Activated CD4-positive, CD25-positive, alpha-beta regulatory T cell (primary cell): ENCODE data around the gene GNB2.
A peak's percentile ranks its signal among the peaks of the same experiment; 100 is the strongest.
"Not testable (repeated sequence)": the region's sequence is repeated elsewhere in the genome, so short reads cannot be mapped to it uniquely, and the experiment has no call there.

Experiments used
- DNase-seq, 4 experiments: peaks; one replicate each; lab custom pipeline; 2025; lab: John Stamatoyannopoulos, UW

Gene GNB2

DNA sequence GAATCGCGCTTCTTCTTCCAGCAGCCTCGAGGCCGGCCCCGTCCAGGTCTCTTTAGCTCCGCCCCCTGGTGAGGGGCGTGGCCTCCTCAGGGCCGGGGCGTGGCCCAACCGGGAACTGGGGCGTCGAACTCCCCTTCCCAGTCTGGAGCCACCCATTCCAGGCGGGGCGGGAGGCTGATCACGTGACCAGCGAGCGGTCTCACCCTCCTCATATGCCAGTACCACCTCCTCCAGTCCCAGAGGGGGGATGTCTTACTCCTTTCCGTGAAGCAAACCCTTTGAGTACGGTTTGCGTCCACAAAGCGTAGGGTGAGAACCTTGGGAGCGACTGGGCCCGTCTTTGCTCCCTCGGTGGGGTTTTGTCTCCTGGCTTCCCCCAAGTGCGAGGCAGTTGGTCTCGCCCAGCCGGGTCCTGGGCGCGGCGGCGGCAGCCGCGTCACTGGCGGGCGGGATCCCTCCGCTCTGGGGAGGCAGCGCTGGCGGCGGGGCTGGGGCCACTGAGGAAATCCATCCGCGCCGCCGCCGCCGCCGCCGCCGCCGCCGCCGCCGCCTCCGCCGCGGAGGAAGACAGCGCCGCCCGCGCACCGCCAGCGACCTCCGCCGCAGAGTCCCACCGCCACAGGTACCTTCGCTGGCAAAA is at the start of gene GNB2:
GNB2 (plus strand) TSS at position 439 of the 640 bp plus-strand sequence. CDS start 2,526 bp downstream, outside the sequence.
- DNase-seq: peak; percentile 95 to 99 (median 97)

DNA sequence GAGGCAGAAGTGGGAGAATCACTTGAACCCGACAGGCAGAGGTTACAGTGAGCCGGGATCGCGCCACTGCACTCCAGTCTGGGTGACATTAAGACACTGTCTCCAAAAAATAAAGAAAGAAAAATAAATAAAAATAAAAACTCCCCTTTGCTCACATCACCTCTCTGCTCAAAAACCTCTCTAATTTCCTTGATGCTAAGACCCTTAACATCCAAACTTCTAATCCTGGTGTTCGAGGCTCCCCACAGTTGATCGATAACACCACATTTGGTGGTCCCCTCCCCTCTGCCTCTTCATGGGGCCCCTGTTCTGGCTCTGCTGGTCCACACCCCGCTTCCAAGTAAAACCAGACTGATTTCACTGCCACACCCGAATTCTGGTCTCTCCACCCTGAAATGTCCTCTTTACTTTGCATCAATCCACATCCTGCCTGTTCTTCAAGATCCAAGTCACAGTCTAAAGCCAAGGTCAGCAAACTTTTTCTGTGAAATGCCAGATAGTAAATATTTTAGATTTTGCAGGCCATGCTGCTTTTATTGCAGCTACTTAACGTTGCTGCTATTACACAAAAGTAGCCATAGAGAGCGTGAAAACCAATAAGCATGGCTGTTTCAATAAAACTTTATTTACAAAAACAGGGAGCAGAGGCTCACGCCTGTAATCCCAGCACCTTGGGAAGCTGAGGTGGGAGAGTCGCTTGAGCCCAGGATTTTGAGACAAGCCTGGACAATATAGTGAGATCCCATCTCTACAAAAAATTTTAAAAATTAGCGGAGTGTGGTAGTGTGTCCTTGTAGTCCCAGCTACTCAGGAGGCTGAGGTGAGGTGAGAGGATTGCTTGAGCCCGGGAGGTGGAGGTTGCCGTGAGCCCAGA is 49.4 kb upstream of the GNB2 start:
- DNase-seq: no peak

DNA sequence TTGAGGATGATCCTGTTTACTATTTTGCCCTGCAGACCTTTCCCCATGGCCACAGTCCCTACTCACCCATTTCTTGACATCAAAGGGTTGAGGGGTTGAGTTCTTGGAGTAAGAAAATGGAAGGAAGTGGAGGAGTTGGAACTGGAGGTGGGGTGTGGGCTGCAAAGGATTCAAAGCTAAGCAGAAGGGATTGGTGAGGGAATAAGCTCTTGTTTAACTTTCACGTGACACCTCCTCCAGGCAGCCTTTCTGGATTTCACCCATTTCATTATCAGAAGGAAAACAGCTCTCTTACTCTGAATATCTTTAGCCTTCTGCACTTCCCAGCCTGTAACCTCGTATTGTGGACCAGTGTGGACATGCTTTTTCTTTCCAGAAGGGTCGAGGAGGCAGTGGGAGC is 47.5 kb upstream of the GNB2 start:
- no peak for DNase-seq

DNA sequence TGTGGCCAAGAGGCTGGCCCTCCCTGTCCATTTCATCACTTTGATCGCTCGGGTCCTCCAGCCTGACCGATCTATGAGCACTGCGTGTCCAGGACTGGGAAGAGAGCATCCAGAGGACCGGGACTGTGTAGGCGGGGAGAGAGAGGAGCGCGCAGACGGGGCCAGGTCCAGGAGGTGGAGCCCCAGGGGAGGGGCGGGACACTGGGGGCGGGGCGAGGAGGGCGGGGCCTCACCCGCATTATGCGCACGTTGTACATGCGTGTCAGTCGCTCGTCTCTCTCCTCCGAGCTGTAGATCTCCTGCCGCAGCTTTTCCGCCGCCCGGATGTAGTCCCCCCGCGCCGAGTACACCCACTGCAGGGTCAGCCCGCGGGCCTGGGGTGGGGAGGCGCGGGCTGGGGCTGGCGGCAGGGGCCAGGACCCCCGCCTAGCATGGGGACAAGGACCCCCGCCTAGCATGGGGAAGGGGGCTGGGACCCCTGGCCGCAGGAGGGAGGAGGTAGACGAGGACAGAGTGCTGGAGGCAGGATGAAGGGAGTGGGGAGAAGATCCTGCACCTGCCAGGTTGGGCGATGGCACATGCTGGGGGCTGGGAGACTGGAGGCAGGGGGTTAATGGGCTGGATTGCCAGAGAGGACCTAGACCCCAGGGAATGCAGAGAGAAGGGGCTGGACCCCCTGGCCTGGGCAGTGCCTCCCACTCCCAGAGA is 46.9 kb upstream of the GNB2 start:
- DNase-seq: peak; percentile 75 to 84 (median 82)

DNA sequence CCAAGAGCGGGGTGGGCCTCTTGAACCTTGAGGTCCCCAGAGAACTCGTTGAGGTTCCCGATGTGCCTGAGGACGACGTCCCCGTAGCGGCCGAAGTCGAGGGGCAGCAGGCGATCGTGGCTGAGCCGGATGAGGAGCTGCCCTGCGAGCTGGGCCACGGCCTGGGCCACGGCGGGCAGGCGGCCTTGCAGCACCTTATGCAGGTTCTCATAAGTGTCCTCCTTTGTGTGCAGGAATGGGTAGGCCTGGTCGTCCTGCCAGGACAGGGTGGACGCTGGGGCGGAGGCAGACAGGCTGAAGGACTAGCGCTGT is 46.3 kb upstream of the GNB2 start:
- no peak for DNase-seq

DNA sequence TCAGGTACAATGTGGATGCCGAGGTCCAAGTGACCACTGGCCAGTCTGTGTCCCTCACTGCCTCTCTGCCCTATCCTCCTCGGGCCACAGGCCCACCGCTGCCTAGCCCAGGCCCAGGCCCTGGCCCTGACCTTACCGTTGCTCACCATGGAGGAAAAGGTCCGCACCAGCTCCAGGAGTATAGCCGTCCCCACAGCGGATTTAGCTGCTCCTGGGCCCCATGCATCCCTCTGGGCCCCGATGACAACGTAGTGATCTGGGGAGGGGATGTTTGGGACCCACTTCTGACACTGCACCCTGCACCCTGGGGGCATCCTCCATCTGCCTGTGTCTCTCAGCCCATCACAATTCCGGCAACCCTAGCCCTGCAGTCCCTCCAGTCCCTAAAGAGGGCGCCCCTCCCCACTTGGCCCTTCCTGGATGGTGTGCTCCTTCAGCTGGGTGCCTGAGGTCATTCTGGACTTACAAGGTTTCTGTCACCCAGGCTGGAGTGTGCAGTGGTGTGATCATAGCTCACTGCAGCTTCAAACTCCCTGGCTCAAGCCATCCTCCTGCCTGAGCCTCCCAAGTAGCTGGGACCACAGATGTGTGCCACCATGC is 44.3 kb upstream of the GNB2 start:
- DNase-seq: no peak

DNA sequence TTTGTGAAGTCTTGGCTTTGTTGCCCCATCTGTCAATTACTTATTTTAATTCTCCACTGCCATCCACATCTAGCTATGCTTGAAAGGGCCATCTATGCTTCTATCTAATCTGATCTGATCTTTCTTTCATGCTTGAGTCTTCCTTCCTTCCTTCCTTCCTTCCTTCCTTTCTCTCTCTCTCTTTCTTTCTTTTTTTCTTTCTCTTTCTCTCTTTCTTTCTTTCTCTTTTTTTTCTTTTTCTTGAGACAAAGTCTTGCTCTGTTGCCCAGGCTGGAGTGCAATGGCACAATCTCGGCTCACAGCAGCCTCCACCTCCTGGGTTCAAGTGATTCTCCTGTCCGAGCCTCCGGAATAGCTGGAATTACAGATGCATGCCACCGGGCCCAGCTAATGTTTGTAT is 43.5 kb upstream of the GNB2 start:
- DNase-seq: no peak

DNA sequence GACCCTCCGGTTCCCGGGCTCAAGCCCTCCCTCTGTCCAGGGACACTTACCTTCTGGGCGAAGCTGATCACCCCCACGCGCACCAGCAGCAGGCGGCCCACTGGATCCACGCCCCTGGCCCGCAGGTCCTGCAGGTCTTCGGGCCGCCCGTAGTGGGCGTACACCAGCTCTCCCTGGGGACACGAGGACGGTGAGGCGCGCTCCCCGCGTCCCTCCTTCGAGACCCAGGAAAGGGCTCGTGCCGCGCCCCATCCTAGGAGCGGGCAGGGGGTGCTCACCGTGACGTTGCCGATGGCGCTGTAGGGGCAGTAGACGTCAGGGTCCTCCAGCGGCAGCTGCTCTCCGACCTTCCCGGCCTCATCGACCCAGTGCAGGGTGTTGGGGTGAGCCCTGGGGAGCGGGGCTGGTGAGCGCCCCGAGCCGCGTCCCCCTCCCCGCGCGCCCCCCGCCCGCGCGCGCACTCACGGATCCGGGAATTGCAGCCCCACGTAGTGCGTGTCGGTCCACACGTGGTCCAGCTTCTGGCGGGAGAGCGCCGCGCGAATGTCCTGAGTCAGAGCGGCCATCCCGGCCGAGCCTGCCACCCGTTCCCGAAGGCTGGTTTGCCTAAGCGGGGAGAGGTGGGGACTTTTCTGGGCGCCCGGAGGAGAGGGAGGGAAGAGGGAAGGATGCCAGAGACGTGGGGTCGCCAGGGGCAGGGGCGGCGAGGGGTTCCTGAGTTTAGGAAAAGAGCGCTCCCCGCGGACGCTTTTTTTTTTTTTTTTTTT is 40.4 kb upstream of the GNB2 start:
- peak; percentile 26 to 46 (median 38) for DNase-seq

DNA sequence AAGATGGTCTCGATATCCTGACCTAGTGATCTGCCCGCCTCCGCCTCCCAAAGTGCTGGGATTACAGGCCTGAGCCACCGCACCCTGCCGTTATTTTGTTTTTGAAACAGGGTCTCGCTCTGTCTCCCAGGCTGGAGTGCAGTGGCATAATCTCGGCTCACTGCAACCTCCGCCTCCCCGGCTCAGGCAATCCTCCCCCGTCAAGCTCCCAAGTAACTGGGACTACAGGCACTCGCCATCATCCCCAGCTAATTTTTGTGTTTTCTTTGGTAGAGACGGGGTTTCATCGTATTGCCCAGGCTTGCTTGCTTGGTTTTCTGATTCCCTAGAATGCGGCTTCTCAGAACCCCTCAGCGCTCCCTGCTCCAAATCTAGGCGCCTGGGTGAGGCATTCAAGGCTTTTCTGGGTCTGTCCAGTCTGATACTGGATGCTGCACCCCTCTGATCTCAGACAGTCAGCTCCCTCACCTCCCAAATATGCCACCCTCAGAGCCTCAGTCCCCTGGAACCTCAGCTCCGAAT is 33.5 kb upstream of the GNB2 start:
- DNase-seq: no peak

DNA sequence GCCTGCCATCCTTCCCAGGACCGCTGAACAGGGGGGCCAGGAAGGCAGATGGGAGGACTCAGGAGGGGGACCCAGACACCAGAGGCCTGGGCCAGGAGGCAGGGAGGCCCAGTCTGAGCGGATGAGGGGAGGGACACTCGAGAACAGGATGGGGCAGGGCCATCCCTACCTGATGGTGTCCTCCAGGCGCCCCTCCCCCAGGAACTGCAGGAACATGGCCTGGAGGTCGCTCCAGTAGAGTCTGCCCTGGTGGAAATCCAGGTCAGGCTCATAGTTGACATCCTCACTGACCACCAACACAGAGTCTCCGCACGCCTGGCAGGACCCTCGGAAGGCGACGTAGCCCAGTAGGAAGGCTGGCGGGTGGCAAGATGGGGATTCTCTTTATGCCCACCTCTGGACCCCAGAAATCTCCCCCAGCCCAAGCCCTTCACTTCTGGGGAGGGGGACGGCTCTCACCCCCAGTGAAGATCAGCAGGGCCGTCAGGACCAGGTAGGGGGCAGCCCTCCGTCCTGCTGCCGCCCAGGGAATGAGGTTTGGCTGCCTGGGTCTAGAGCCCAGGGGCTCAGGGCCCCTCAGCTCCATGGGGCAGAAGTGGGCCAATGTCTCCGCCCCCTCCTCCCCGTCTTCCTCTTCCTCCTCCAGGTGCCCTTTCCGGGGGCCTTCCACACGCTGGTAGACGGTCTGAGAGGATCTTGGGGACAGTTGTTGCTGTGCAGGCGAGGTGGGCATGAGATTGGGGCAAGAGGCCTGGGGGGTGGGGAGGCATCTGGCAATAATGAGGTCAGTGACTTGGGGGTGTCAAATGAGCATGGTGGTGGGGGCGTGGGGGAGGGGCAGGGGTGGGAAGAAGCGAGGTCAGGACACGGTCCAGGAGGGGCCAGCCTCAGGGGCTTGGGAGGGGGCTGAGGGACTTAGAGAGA is 32.8 kb upstream of the GNB2 start:
- no peak for DNase-seq

DNA sequence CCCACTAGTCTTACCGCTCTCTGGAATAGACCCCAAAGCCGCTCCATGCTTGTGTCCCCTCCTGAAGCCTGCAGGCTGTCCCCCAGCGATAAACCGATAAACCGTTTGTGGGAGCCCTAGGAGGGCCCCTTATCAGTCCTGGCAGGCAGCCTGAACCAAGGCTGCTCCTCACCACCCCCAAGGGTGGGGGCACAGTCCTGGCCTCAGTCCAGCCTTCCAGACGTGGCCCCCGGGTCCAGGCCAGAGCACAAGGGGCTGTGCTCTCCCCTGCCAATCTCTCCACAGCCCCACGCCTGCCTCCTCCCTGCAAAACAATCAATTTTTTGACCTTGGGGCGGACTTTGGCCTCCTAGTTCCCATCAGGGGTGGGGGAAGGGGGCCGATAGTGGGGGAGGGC is 32.1 kb upstream of the GNB2 start, which contains the start of gene TFR2:
TFR2 (minus strand) TSS at position 90 of the 397 bp plus-strand sequence; CDS start at position 47, 43 bp downstream.
- DNase-seq: no peak

DNA sequence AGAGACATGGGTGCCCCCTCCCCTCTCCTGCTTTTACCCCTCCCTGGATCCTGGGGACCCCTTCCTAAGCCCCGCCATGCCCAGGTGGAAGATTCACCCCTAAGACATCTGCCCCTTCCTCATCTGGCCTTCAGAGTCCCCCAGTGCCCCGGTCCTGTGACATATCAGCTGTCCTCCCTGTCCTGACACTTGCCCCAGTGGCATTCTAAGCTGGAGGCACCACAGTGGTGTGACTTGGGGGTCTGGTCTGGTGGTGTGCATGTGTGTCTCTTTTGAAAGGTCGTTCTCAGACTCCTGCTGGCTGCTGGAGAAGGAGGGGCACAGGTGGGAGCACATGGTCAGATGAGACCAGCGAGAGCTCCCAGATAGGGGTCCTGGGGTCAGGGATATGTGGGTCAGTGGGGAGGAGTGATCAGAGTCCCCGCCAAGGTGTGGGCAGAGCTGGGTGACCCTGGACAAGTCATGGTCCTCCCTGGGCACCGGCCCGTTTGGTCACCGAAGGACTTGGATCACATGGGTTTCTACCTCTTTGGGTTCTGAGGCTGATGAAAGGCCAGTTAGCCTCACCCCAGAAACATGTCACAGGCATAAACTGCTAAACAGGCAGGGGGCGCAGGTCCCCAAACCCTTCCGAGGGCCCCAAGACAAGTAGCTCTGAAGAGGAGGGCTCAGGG is 31.5 kb upstream of the GNB2 start:
- no peak for DNase-seq

DNA sequence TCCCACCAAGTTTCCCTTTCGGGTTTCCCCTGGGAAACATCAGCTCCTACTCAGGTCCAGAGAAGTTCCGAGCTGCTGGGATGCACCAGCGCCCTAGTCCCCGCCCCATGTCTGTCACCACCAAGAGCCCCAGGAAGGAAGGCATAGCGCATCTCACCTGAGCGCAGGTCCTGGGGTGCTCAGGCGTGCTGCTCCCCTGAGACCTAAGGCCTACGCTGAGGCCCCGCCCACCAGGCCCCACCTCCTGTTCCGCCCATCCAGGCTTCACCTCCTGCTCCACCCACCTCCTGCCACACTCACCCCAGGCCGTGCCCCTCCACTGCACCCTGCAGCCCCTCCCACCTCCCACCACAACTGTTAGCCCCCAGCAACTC is 31.0 kb upstream of the GNB2 start:
- no peak for DNase-seq

DNA sequence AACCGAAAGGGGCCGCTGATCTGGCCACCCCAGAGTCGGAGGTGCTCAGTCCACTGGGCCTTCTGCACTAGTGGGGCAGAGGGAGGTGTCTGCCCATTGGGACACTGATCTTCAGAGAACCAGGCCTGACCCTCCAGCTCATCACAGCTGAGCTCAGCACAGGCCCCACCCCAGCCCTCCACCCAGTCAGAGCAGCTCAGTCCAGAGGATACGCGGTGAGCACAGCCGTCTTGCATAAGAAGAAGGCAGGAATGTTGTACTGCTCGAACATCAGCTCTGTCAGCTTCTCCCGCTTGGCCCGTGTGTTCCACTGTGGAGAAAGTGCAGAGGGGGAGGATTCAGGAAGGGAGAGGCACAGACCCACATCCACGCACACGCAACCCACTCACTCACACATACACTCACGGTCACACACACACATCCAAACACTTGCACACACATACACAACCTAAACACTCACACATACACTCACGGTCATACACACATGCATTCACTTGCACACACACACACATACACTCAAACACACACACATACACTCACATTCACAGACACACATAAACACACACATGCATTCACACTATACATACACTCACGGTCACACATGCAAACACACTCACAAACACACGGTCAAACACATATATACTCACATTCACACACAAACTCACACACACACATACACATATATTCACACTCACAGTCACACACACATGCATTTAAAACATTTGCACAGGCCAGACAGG is 23.5 kb upstream of the GNB2 start:
- DNase-seq: no peak

DNA sequence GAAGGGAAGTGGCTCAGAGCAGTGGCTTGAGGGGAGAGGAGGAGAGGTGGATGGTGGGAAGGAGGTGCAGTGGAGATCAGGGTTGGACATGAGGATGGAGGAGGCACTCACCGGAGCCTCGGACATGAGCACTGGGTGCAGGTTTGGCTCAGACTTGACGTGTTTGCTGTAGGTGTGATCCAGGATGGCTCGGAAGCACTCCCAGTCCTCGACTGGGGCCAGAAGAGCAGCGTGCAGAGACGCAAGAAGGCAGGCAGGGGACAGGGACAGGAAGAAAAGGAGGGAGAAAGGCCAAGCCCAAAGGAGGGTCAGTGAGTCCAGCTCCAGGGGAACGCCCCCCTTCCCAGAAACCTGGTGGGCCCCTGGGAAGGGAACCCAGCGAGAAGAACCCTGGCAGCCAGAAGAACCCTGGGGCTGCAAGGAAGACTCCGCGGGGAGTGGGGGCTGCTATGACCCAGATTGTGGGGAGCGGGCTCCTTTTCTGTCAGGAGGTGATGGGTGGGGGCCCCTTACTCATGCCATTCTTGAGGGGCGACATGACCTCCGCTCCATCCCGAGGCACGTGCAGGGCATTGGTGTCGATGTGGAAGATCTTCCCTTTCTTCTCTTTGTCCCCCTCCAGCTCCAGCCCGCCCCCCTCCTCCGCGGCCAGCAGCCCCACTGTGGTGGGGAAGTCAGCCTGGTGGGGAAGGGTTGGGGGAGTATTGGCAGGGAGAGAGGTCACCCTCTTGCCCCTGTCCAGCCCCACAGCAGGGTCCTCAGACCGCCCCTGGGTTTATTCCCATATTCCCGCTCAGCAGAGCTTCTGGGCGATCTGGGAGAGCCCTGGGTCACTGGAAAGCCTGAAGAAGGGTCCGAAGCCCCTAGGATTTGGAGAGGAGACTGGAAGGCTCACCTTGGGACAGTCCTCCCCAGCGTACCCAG is 18.4 kb upstream of the GNB2 start:
- no peak for DNase-seq

DNA sequence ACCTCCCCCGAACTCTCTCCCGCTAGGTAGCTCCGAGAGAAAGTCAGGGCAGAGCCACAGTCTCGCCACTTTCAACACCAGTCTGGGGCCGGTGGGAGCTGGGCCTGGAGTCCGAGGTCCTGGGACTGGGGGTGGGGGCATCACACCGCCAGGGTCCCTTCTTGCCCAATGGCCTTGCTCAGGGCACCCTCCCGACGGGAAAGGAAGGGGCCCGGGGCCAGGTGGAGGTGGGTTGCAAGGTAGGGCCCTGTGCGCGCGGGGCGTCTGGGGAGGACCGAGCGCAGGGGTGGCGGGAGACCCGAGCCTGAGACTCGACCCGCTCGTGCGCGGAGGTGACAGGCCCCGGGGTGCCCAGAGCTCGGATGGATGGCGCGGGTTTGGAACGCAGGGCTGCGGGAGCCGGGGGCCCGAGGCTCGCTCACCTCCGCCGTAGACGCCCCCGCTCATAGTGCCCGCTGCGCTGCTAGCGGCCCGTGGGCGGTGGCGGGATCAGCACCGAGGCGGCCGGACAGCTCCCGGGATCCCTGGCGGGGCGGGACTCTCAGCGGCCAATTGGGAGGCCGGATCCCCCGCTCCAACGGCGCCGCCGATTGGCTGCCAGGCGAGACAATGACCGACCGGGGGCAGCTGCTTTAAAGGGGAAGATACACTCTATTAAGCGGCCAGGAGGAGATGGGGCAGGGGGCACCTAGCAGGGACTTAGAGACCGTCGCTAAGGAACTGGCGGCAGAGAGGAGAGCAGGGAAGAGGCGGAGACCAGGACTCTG is 17.4 kb upstream of the GNB2 start, which contains the start of gene ACTL6B:
ACTL6B (minus strand) TSS at position 541 of the 767 bp plus-strand sequence; CDS start at position 447, 94 bp downstream.
- DNase-seq: peak in 1 of 4 experiments; percentile 26

DNA sequence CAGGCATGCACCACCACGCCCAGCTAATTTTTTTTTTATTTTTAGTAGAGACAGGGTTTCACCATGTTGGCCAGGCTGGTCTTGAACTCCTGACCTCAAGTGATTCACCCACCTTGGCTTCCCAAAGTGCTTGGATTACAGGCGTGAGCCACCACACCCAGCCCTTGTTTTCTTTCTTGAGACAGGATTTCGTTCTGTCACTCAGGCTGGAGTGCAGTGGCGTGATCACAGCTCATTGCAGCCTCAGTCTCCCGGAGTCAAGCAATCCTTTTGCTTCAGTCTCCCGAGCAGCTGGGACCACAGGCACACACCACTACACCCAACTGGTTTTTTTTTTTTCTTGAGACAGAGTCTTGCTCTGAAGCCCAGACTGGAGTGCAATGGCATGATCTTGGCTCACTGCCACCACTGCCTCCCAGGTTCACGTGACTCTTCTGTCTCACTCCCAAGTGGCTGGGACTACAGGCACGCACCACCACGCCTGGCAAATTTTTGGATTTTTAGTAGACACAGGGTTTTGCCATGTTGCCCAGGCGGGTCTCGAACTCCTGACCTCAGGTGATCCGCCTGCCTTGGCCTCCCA is 11.3 kb upstream of the GNB2 start:
- not testable (repeated sequence) for DNase-seq
